HEK293 (cell line): ENCODE data around the gene ACTA2.

Source experiments
- CTCF ChIA-PET: fragments of 350-600 bp; formaldehyde crosslinking; extraction: SDS; loops from one replicate; lab custom pipeline; 2021; ENCODE audit warnings: antibody characterized with exemption; lab: Yijun Ruan, JAX
- POLR2A ChIA-PET: fragments of 300-600 bp; formaldehyde crosslinking; extraction: SDS; loops from one replicate; lab custom pipeline; 2020; ENCODE audit warnings: antibody characterized with exemption, inconsistent platforms; lab: Yijun Ruan, JAX
- H3K27ac ChIP-seq: fragments of 200-500 bp; sonication (Bioruptor generic); 2 replicates; pipeline ENCODE4 v1.5.1; 2014; ENCODE audit warnings: low read depth, low read length, control low read depth, inconsistent platforms; ENCODE audit errors: extremely low read depth
- H3K36me3 ChIP-seq, 2 experiments: fragments of 200-500 bp in 1 of 2; sonication (Bioruptor generic) in 1 of 2; 1 replicate in 1 of 2; 2 replicates in 1 of 2; pipeline ENCODE4 v1.5.1; 2014 to 2017; ENCODE audit warnings: inconsistent platforms in 2 of 2, low read length in 2 of 2; ENCODE audit not compliant: control insufficient read depth in 2 of 2, insufficient read depth in 1 of 2
- H3K4me1 ChIP-seq: fragments of 200-500 bp; sonication (Bioruptor generic); 2 replicates; pipeline ENCODE4 v1.5.1; 2014; ENCODE audit warnings: mild to moderate bottlenecking, low read length, inconsistent platforms; ENCODE audit not compliant: control insufficient read depth, insufficient read depth
- H3K4me3 ChIP-seq: 2 replicates; pipeline ENCODE4 v1.5.1; 2011; ENCODE audit warnings: low read depth, mild to moderate bottlenecking, control low read depth, low read length, moderate library complexity
- H3K9me3 ChIP-seq: fragments of 200-500 bp; sonication (Bioruptor generic); 2 replicates; pipeline ENCODE4 v1.5.1; 2014; ENCODE audit warnings: low read depth, low read length, inconsistent platforms; ENCODE audit not compliant: control insufficient read depth, insufficient read depth
- KLF9 ChIP-seq: fragments of 450-650 bp; formaldehyde crosslinking; IDR thresholded peaks from 2 replicates; pipeline ENCODE4 v1.5.1; 2016; ENCODE audit warnings: missing biosample characterization, missing genetic modification characterization, low read depth
- PRDM1 ChIP-seq: fragments of 450-650 bp; formaldehyde crosslinking; IDR thresholded peaks from 2 replicates; pipeline ENCODE4; 2016; ENCODE audit warnings: missing biosample characterization, missing genetic modification characterization
- WT1 ChIP-seq: fragments of 450-650 bp; formaldehyde crosslinking; IDR thresholded peaks from 2 replicates; pipeline ENCODE4 v1.5.1; 2016; ENCODE audit warnings: missing biosample characterization, missing genetic modification characterization
- ZNF133 ChIP-seq: fragments of 450-650 bp; formaldehyde crosslinking; IDR thresholded peaks from 2 replicates; pipeline ENCODE4 v1.5.1; 2016; ENCODE audit warnings: missing biosample characterization, missing genetic modification characterization
- ZNF146 ChIP-seq: fragments of 450-650 bp; formaldehyde crosslinking; IDR thresholded peaks from 2 replicates; pipeline ENCODE4 v1.5.1; 2016; ENCODE audit warnings: missing biosample characterization, missing genetic modification characterization
- ZNF169 ChIP-seq: fragments of 450-650 bp; formaldehyde crosslinking; IDR thresholded peaks from 2 replicates; pipeline ENCODE4 v1.5.1; 2016; ENCODE audit warnings: missing biosample characterization, missing genetic modification characterization
- ZNF174 ChIP-seq: fragments of 450-650 bp; formaldehyde crosslinking; IDR thresholded peaks from 2 replicates; pipeline ENCODE4 v1.5.0; 2017; ENCODE audit warnings: missing biosample characterization, mild to moderate bottlenecking, missing genetic modification characterization
- ZNF311 ChIP-seq: fragments of 450-650 bp; formaldehyde crosslinking; IDR thresholded peaks from 2 replicates; pipeline ENCODE4 v1.5.1; 2017; ENCODE audit warnings: missing biosample characterization, missing genetic modification characterization, borderline replicate concordance
- ZNF335 ChIP-seq: fragments of 450-650 bp; formaldehyde crosslinking; conservative IDR thresholded peaks from 2 replicates; pipeline ENCODE4 v1.5.1; 2016; ENCODE audit warnings: missing biosample characterization, missing genetic modification characterization
- ZNF362 ChIP-seq: fragments of 450-650 bp; formaldehyde crosslinking; IDR thresholded peaks from 2 replicates; pipeline ENCODE4 v1.5.1; 2016; ENCODE audit warnings: missing biosample characterization, missing genetic modification characterization
- ZNF423 ChIP-seq: fragments of 450-650 bp; formaldehyde crosslinking; IDR thresholded peaks from 2 replicates; pipeline ENCODE4 v1.5.1; 2016; ENCODE audit warnings: missing biosample characterization, missing genetic modification characterization
- ZNF514 ChIP-seq: fragments of 450-650 bp; formaldehyde crosslinking; IDR thresholded peaks from 2 replicates; pipeline ENCODE4 v1.5.1; 2016; ENCODE audit warnings: missing biosample characterization, missing genetic modification characterization
- ZNF571 ChIP-seq: fragments of 450-650 bp; formaldehyde crosslinking; IDR thresholded peaks from 2 replicates; pipeline ENCODE4 v1.5.0; 2017; ENCODE audit warnings: missing biosample characterization, missing genetic modification characterization
- ZNF664 ChIP-seq: fragments of 450-650 bp; formaldehyde crosslinking; IDR thresholded peaks from 2 replicates; pipeline ENCODE4 v1.5.1; 2016; ENCODE audit warnings: missing biosample characterization, missing genetic modification characterization
- ZNF707 ChIP-seq: fragments of 450-650 bp; formaldehyde crosslinking; IDR thresholded peaks from 2 replicates; pipeline ENCODE4 v1.5.1; 2016; ENCODE audit warnings: missing biosample characterization, missing genetic modification characterization
- ZXDB ChIP-seq: fragments of 450-650 bp; formaldehyde crosslinking; IDR thresholded peaks from 2 replicates; pipeline ENCODE4 v1.5.1; 2016; ENCODE audit warnings: missing biosample characterization, missing genetic modification characterization

The ACTA2 gene

GRCh38 chr10:88975377-88975720, 22.8 kb upstream of the ACTA2 start:
- Histone ChIP-seq H3K27ac (no peak overlapping the region), H3K4me3 (peak overlapping the region; percentile 24; the same call in 1 of the 2 replicates), H3K4me1 (peaks cover 10% of the 10 kb centered on the region), H3K9me3 (no peaks in the 10 kb centered on the region), H3K36me3 (no peaks in the 10 kb centered on the region)
- TF ChIP-seq ZNF707 (tag by site-specific recombination) (no peak), PRDM1 (tag by site-specific recombination) (peak; percentile 69; the same call in 1 of the 2 replicates)
- ChIA-PET CTCF (interaction anchor here (1.1 to 2.4 kb wide), 3 partner anchors 12 to 165 kb away, joined by 4 to 6 read pairs (median 6); partner anchors contain the start of gene FAS), POLR2A (no interaction called here)

- H3K4me3 ChIP-seq: peak overlapping the region; percentile 24
- ChIA-PET CTCF (interaction anchor here (1.1 to 2.4 kb wide), 3 partner anchors 13 to 164 kb away, joined by 4 to 6 read pairs (median 6); partner anchors contain the start of gene FAS), POLR2A (no interaction called here)
- no peak overlapping the region for H3K27ac ChIP-seq
- H3K9me3 ChIP-seq: no peaks in the 10 kb centered on the region
- H3K4me1 ChIP-seq: peaks cover 10% of the 10 kb centered on the region
- no peaks in the 10 kb centered on the region for H3K36me3 ChIP-seq
- no peak for TF ChIP-seq ZXDB (tag by site-specific recombination)
- TF ChIP-seq ZNF514: no peak
- TF ChIP-seq ZNF174 (tag by site-specific recombination): no peak
- 0 out of 2 replicates have a peak, but pooled peaks have one; percentile 51 for TF ChIP-seq ZNF362 (tag by site-specific recombination)
- 0 out of 2 replicates have a peak, but pooled peaks have one; percentile 31 for TF ChIP-seq ZNF335 (tag by site-specific recombination)
- no peak for TF ChIP-seq WT1 (tag by site-specific recombination)
- no peak for TF ChIP-seq ZNF146
- TF ChIP-seq ZNF664: peak; percentile 100
- TF ChIP-seq ZNF133 (tag by site-specific recombination): no peak
Measured at GRCh38 chr10:88974446-88975376, 22.1 kb upstream of the ACTA2 start.

GRCh38 chr10:88974012-88974411, 21.4 kb upstream of the ACTA2 start:
- Histone ChIP-seq H3K4me3 (no peak overlapping the region), H3K9me3 (no peaks in the 10 kb centered on the region), H3K27ac (no peak overlapping the region), H3K4me1 (peaks cover 8% of the 10 kb centered on the region), H3K36me3 (no peaks in the 10 kb centered on the region)
- CTCF ChIA-PET: interaction anchor here (0.6 to 0.8 kb wide), 3 partner anchors 8 to 243 kb away, joined by 3 to 6 read pairs (median 3); no protein-coding TSS in a partner anchor
- TF ChIP-seq ZNF311 (tag by site-specific recombination) (no peak), ZNF571 (tag by site-specific recombination) (no peak), ZNF423 (tag by site-specific recombination) (no peak), ZNF169 (tag by site-specific recombination) (no peak), KLF9 (tag by site-specific recombination) (no peak)
- TF ChIP-seq, all 188 proteins: peak for 0
- POLR2A ChIA-PET: no interaction called here
